ENCODE data around the gene ZNF653. TPM values are rescaled to one million over a fixed set of nuclear protein-coding genes. Genes with fewer than 3 reads are reported as not detected.
"Not testable (repeated sequence)": the region's sequence is repeated elsewhere in the genome, so short reads cannot be mapped to it uniquely, and the experiment has no call there.

ZNF653 gene
- total and polyA plus RNA-seq, 2 donors = 6.9 to 14.1 TPM

GRCh38 chr19:11479090-11479897, 26.3 kb downstream of the ZNF653 start:
- Histone ChIP-seq H3K4me3 (ENCODE audit: low read length in 2 of 2) (no peak overlapping the region), H3K27ac (ENCODE audit: low read depth in 1 of 2, low read length in 1 of 2) (no peak overlapping the region), H3K4me1 (ENCODE audit: control insufficient read depth in 2 of 2, insufficient read depth in 2 of 2, low read length in 2 of 2) (peaks cover 8 to 26% of the 10 kb centered on the region in 2 donors), H3K27me3 (ENCODE audit: control insufficient read depth in 2 of 2, insufficient read depth in 1 of 2, low read length in 1 of 2) (peaks cover 51 to 76% of the 10 kb centered on the region in 2 donors), H3K36me3 (ENCODE audit: control insufficient read depth in 2 of 2, insufficient read depth in 2 of 2, low read length in 1 of 2) (peaks cover 0 to 12% of the 10 kb centered on the region in 2 donors), H3K9me3 (ENCODE audit: control insufficient read depth in 2 of 2, insufficient read depth in 1 of 2, low read length in 1 of 2) (peaks cover 1 to 21% of the 10 kb centered on the region in 2 donors)
- 25% methylated on average over 62 of the region's 62 CpGs for WGBS
- peak in 1 of 9 donors; percentile 22 for DNase-seq (ENCODE audit: low read depth in 6 of 9, low spot score in 9 of 9)

GRCh38 chr19:11478167-11479089, 27.2 kb downstream of the ZNF653 start:
- Histone ChIP-seq H3K27ac (ENCODE audit: low read depth in 1 of 2, low read length in 1 of 2) (no peak overlapping the region), H3K36me3 (ENCODE audit: control insufficient read depth in 2 of 2, insufficient read depth in 2 of 2, low read length in 1 of 2) (peaks cover 0 to 5% of the 10 kb centered on the region in 2 donors), H3K4me3 (ENCODE audit: low read length in 2 of 2) (no peak overlapping the region), H3K9me3 (ENCODE audit: control insufficient read depth in 2 of 2, insufficient read depth in 1 of 2, low read length in 1 of 2) (peaks cover 1 to 21% of the 10 kb centered on the region in 2 donors), H3K27me3 (ENCODE audit: control insufficient read depth in 2 of 2, insufficient read depth in 1 of 2, low read length in 1 of 2) (peaks cover 51 to 78% of the 10 kb centered on the region in 2 donors), H3K4me1 (ENCODE audit: control insufficient read depth in 2 of 2, insufficient read depth in 2 of 2, low read length in 2 of 2) (peaks cover 8 to 26% of the 10 kb centered on the region in 2 donors)
- DNase-seq (ENCODE audit: low read depth in 6 of 9, low spot score in 9 of 9) = no peak
- 59% methylated on average over 19 of the region's 19 CpGs for WGBS

GRCh38 chr19:11475861-11476260, 29.8 kb downstream of the ZNF653 start:
- Histone ChIP-seq H3K27me3 (ENCODE audit: control insufficient read depth in 2 of 2, insufficient read depth in 1 of 2, low read length in 1 of 2) (peaks cover 32 to 54% of the 10 kb centered on the region in 2 donors), H3K9me3 (ENCODE audit: control insufficient read depth in 2 of 2, insufficient read depth in 1 of 2, low read length in 1 of 2) (peaks cover 0 to 5% of the 10 kb centered on the region in 2 donors), H3K27ac (ENCODE audit: low read depth in 1 of 2, low read length in 1 of 2) (no peak overlapping the region), H3K36me3 (ENCODE audit: control insufficient read depth in 2 of 2, insufficient read depth in 2 of 2, low read length in 1 of 2) (no peaks in the 10 kb centered on the region), H3K4me3 (ENCODE audit: low read length in 2 of 2) (no peak overlapping the region), H3K4me1 (ENCODE audit: control insufficient read depth in 2 of 2, insufficient read depth in 2 of 2, low read length in 2 of 2) (peaks cover 3 to 4% of the 10 kb centered on the region in 2 donors)
- DNase-seq (ENCODE audit: low read depth in 6 of 9, low spot score in 9 of 9) = no peak
- 93% methylated on average over 8 of the region's 8 CpGs for WGBS

GRCh38 chr19:11475343-11475742, 30.3 kb downstream of the ZNF653 start:
- not testable (repeated sequence) for H3K36me3 ChIP-seq (ENCODE audit: control insufficient read depth in 2 of 2, insufficient read depth in 2 of 2, low read length in 1 of 2); H3K4me3 ChIP-seq (ENCODE audit: low read length in 2 of 2); H3K4me1 ChIP-seq (ENCODE audit: control insufficient read depth in 2 of 2, insufficient read depth in 2 of 2, low read length in 2 of 2); H3K27ac ChIP-seq (ENCODE audit: low read depth in 1 of 2, low read length in 1 of 2); DNase-seq (ENCODE audit: low read depth in 6 of 9, low spot score in 9 of 9); H3K9me3 ChIP-seq (ENCODE audit: control insufficient read depth in 2 of 2, insufficient read depth in 1 of 2, low read length in 1 of 2)
- WGBS = 93% methylated on average over 3 of the region's 3 CpGs
- H3K27me3 ChIP-seq (ENCODE audit: control insufficient read depth in 2 of 2, insufficient read depth in 1 of 2, low read length in 1 of 2) = peaks cover 27 to 49% of the 10 kb centered on the region in 2 donors

GRCh38 chr19:11473725-11474124, 31.9 kb downstream of the ZNF653 start:
- WGBS = 92% methylated on average over 4 of the region's 4 CpGs
- H3K27me3 ChIP-seq (ENCODE audit: control insufficient read depth in 2 of 2, insufficient read depth in 1 of 2, low read length in 1 of 2) = peaks cover 11 to 35% of the 10 kb centered on the region in 2 donors
- H3K36me3 ChIP-seq (ENCODE audit: control insufficient read depth in 2 of 2, insufficient read depth in 2 of 2, low read length in 1 of 2) = no peaks in the 10 kb centered on the region
- H3K4me3 ChIP-seq (ENCODE audit: low read length in 2 of 2) = no peak overlapping the region
- no peak for DNase-seq (ENCODE audit: low read depth in 6 of 9, low spot score in 9 of 9)
- H3K27ac ChIP-seq (ENCODE audit: low read depth in 1 of 2, low read length in 1 of 2) = no peak overlapping the region
- H3K4me1 ChIP-seq (ENCODE audit: control insufficient read depth in 2 of 2, insufficient read depth in 2 of 2, low read length in 2 of 2) = no peaks in the 10 kb centered on the region
- H3K9me3 ChIP-seq (ENCODE audit: control insufficient read depth in 2 of 2, insufficient read depth in 1 of 2, low read length in 1 of 2) = no peaks in the 10 kb centered on the region

- not testable (repeated sequence) for H3K27me3 ChIP-seq (ENCODE audit: control insufficient read depth in 2 of 2, insufficient read depth in 1 of 2, low read length in 1 of 2); H3K36me3 ChIP-seq (ENCODE audit: control insufficient read depth in 2 of 2, insufficient read depth in 2 of 2, low read length in 1 of 2); DNase-seq (ENCODE audit: low read depth in 6 of 9, low spot score in 9 of 9); H3K27ac ChIP-seq (ENCODE audit: low read depth in 1 of 2, low read length in 1 of 2); H3K4me3 ChIP-seq (ENCODE audit: low read length in 2 of 2); H3K9me3 ChIP-seq (ENCODE audit: control insufficient read depth in 2 of 2, insufficient read depth in 1 of 2, low read length in 1 of 2); H3K4me1 ChIP-seq (ENCODE audit: control insufficient read depth in 2 of 2, insufficient read depth in 2 of 2, low read length in 2 of 2)
- WGBS = 92% methylated on average over 8 of the region's 8 CpGs
Measured at GRCh38 chr19:11468266-11468845, 37.3 kb downstream of the ZNF653 start.

- Histone ChIP-seq H3K9me3 (ENCODE audit: control insufficient read depth in 2 of 2, insufficient read depth in 1 of 2, low read length in 1 of 2) (no peaks in the 10 kb centered on the region), H3K4me3 (ENCODE audit: low read length in 2 of 2) (no peak overlapping the region), H3K27ac (ENCODE audit: low read depth in 1 of 2, low read length in 1 of 2) (no peak overlapping the region), H3K36me3 (ENCODE audit: control insufficient read depth in 2 of 2, insufficient read depth in 2 of 2, low read length in 1 of 2) (no peaks in the 10 kb centered on the region), H3K27me3 (ENCODE audit: control insufficient read depth in 2 of 2, insufficient read depth in 1 of 2, low read length in 1 of 2) (peaks cover 0 to 2% of the 10 kb centered on the region in 2 donors), H3K4me1 (ENCODE audit: control insufficient read depth in 2 of 2, insufficient read depth in 2 of 2, low read length in 2 of 2) (no peaks in the 10 kb centered on the region)
- no peak for DNase-seq (ENCODE audit: low read depth in 6 of 9, low spot score in 9 of 9)
- 53% methylated on average over 8 of the region's 8 CpGs for WGBS
Measured at GRCh38 chr19:11465600-11465999, 40.0 kb downstream of the ZNF653 start.

GRCh38 chr19:11464333-11465265, 41.0 kb downstream of the ZNF653 start:
- Histone ChIP-seq H3K4me1 (ENCODE audit: control insufficient read depth in 2 of 2, insufficient read depth in 2 of 2, low read length in 2 of 2) (no peaks in the 10 kb centered on the region), H3K36me3 (ENCODE audit: control insufficient read depth in 2 of 2, insufficient read depth in 2 of 2, low read length in 1 of 2) (no peaks in the 10 kb centered on the region), H3K27me3 (ENCODE audit: control insufficient read depth in 2 of 2, insufficient read depth in 1 of 2, low read length in 1 of 2) (peaks cover 0 to 6% of the 10 kb centered on the region in 2 donors), H3K9me3 (ENCODE audit: control insufficient read depth in 2 of 2, insufficient read depth in 1 of 2, low read length in 1 of 2) (no peaks in the 10 kb centered on the region), H3K27ac (ENCODE audit: low read depth in 1 of 2, low read length in 1 of 2) (no peak overlapping the region), H3K4me3 (ENCODE audit: low read length in 2 of 2) (no peak overlapping the region)
- DNase-seq (ENCODE audit: low read depth in 6 of 9, low spot score in 9 of 9) = no peak
- 94% methylated on average over 11 of the region's 11 CpGs for whole genome bisulfite sequencing

All from thymus (tissue), 11 donors.